ENCODE measurements around the gene ING4. TPM values are rescaled to one million over a fixed set of nuclear protein-coding genes. Genes with fewer than 3 reads are reported as not detected.

Gene ING4
- total RNA-seq, 1 experiment from 2014 or later = 23.0 TPM

- TF ChIP-seq ZBTB21 (CRISPR knock-in tag; IDR thresholded peaks at IDR 0.05; ENCODE audit: borderline replicate concordance) = no peak
- no peak for TF ChIP-seq MXD4 (CRISPR knock-in tag; IDR thresholded peaks at IDR 0.05; ENCODE audit: borderline replicate concordance)
- TF ChIP-seq ZNF121 (CRISPR knock-in tag; IDR thresholded peaks at IDR 0.05) = peak; percentile 90
- TF ChIP-seq CTCF (IDR thresholded peaks at IDR 0.05) = no peak
- TF ChIP-seq SMAD4 (CRISPR knock-in tag; IDR thresholded peaks at IDR 0.05) = no peak
- no peak for TF ChIP-seq NFE2L1 (CRISPR knock-in tag; IDR thresholded peaks at IDR 0.05)
- TF ChIP-seq JUN (CRISPR knock-in tag; IDR thresholded peaks at IDR 0.05) = no peak
- TF ChIP-seq FOXP1 (CRISPR knock-in tag; IDR thresholded peaks at IDR 0.05; ENCODE audit: borderline replicate concordance) = peak; percentile 24; the same call in 1 of the 2 replicates
- TF ChIP-seq ZNF219 (CRISPR knock-in tag; IDR thresholded peaks at IDR 0.05; ENCODE audit: borderline replicate concordance) = no peak
Observed at GRCh38 chr12:6701078-6701768, 38.3 kb upstream of the ING4 start (continued).

- ChIA-PET CTCF (interaction anchor here (0.6 to 3.1 kb wide), 7 partner anchors 9 to 172 kb away, joined by 3 to 49 read pairs (median 4); partner anchors contain the start of genes COPS7A, SPSB2 and ZNF384), POLR2A (no interaction called here)
- Mint-ChIP-seq H3K27ac (no peak within 1 kb of the TSS), H3K9me3 (no peaks in the 10 kb centered on the region), H3K27me3 (ENCODE audit: low read depth) (peaks cover 68% of the 10 kb centered on the region), H3K4me3 (peak within 1 kb of the TSS; percentile 83), H3K36me3 (no peaks in the 10 kb centered on the region), H3K4me1 (peaks cover 31% of the 10 kb centered on the region)
- TF ChIP-seq IRF2 (CRISPR knock-in tag; IDR thresholded peaks at IDR 0.05; ENCODE audit: borderline replicate concordance, low read depth) (no peak), KAT7 (CRISPR knock-in tag; IDR thresholded peaks at IDR 0.05; ENCODE audit: borderline replicate concordance) (0 out of 2 replicates have a peak, but pooled peaks have one; percentile 57)
- peak; percentile 34 for DNase-seq (ENCODE audit: low spot score)
- peak; percentile 26 for ATAC-seq
Observed at GRCh38 chr12:6700646-6701051, 37.7 kb upstream of the ING4 start, which contains the start of gene PIANP. Gene PIANP (minus strand): TSS chr12:6700815. CDS start chr12:6698061, 2,754 bp downstream.

- POLR2A ChIA-PET = interaction anchor here (0.6 to 1.7 kb wide), 4 partner anchors 11 to 88 kb away, joined by 3 to 7 read pairs (median 4); partner anchors contain the start of gene ZNF384
- no peak for TF ChIP-seq RELA (CRISPR knock-in tag; IDR thresholded peaks at IDR 0.05; ENCODE audit: borderline replicate concordance)
- TF ChIP-seq FOXP1 (CRISPR knock-in tag; IDR thresholded peaks at IDR 0.05; ENCODE audit: borderline replicate concordance) = no peak
- no peak for TF ChIP-seq ZSCAN18 (CRISPR knock-in tag; IDR thresholded peaks at IDR 0.05)
- no peak for TF ChIP-seq MAX (CRISPR knock-in tag; IDR thresholded peaks at IDR 0.05)
- TF ChIP-seq ARID4B (CRISPR knock-in tag; IDR thresholded peaks at IDR 0.05; ENCODE audit: borderline replicate concordance) = no peak
- no peak for TF ChIP-seq ERG (CRISPR knock-in tag; IDR thresholded peaks at IDR 0.05)
- TF ChIP-seq AR (CRISPR knock-in tag; IDR thresholded peaks at IDR 0.05) = no peak
Observed at GRCh38 chr12:6699989-6700645, 37.2 kb upstream of the ING4 start.

More at GRCh38 chr12:6699989-6700645, 37.2 kb upstream of the ING4 start:
- CTCF ChIA-PET = interaction anchor here (0.6 to 3.1 kb wide), 10 partner anchors 9 to 261 kb away, joined by 3 to 49 read pairs (median 5); partner anchors contain the start of genes COPS7A, SPSB2 and ZNF384
- peaks cover 64% of the 10 kb centered on the region for H3K27me3 Mint-ChIP-seq (ENCODE audit: low read depth)
- ATAC-seq (peak; percentile 52), DNase-seq (ENCODE audit: low spot score) (peak; percentile 66)
- H3K4me1 Mint-ChIP-seq = peaks cover 31% of the 10 kb centered on the region
- H3K9me3 Mint-ChIP-seq = no peaks in the 10 kb centered on the region
- H3K27ac Mint-ChIP-seq = no peak overlapping the region
- H3K36me3 Mint-ChIP-seq = no peaks in the 10 kb centered on the region
- H3K4me3 Mint-ChIP-seq = peak overlapping the region; percentile 83
